Ishikawa (cell line): ENCODE data around the gene TNRC6C.

ENCODE experiments used
- CREB1 ChIP-seq: IDR thresholded peaks from 2 replicates; pipeline ENCODE4 v1.6.1; 2012; ENCODE audit warnings: low read depth
- EP300 ChIP-seq: IDR thresholded peaks from 2 replicates; pipeline ENCODE4 v1.6.1; 2012; ENCODE audit warnings: borderline replicate concordance
- NFIC ChIP-seq: IDR thresholded peaks from 2 replicates; pipeline ENCODE4 v1.6.1; 2012
- TAF1 ChIP-seq: IDR thresholded peaks from 2 replicates; pipeline ENCODE4 v1.6.1; 2012; ENCODE audit warnings: low read depth, mild to moderate bottlenecking
- TCF12 ChIP-seq: IDR thresholded peaks from 2 replicates; pipeline ENCODE4 v1.6.1; 2012; ENCODE audit warnings: low read depth
- TF ChIP-seq, protein P1 (sequence below): IDR thresholded peaks from 2 replicates; pipeline ENCODE4 v1.6.1; 2012; ENCODE audit warnings: low read depth, mild to moderate bottlenecking
- TF ChIP-seq, protein P2 (sequence below): IDR thresholded peaks from 2 replicates; pipeline ENCODE4 v1.6.1; 2012

DNA sequence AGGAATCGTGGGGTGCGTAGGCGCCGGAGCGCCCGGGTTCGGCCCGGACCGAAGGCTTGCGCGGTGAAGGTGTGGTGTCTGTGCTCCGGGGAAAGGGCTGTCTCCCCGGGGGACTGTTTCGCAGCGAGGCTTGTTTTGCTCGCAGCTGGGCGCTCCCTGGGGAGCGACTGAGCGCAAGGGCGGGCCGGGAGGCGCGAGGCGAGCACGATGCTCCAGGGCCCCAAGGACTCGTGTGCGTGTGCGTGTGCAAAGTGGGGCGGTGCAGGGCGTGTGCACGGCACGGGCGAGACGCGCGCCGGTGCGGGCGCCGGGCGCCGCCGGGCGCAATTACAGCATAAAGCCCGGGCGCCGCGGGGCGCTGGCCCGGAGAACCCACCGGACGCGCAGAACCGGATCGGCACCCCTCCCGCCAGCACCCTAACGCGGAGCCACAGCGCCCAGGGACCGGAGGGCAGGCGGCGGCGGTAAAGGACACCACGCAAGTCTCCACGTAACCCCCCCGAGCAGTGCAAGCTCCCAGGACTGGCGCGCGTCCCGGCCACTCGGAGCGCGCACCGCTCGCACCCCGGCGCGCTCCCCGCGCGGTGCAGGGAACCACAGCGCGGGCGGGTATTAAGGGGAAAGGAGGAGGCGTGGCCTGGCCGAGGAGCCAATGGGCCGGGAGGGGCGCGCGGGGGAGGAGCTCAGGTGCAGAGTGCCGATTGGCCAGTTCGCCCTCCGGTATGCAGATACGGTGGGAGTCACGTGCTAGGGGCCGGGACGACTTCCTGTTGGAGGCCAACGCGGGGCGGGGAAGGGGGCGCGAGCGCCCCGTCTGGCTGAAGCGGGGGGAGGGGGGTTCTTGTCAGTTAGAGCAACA, at the start of gene TNRC6C:
- peak; percentile 30 for TF ChIP-seq NFIC
- TF ChIP-seq CREB1, result no peak; the same call in 1 of the 2 replicates
- TF ChIP-seq EP300, result 0 out of 2 replicates have a peak, but pooled peaks have one; percentile 19
- peak; percentile 68; the same call in 1 of the 2 replicates for TF ChIP-seq TCF12
- TF ChIP-seq, protein P1, sequence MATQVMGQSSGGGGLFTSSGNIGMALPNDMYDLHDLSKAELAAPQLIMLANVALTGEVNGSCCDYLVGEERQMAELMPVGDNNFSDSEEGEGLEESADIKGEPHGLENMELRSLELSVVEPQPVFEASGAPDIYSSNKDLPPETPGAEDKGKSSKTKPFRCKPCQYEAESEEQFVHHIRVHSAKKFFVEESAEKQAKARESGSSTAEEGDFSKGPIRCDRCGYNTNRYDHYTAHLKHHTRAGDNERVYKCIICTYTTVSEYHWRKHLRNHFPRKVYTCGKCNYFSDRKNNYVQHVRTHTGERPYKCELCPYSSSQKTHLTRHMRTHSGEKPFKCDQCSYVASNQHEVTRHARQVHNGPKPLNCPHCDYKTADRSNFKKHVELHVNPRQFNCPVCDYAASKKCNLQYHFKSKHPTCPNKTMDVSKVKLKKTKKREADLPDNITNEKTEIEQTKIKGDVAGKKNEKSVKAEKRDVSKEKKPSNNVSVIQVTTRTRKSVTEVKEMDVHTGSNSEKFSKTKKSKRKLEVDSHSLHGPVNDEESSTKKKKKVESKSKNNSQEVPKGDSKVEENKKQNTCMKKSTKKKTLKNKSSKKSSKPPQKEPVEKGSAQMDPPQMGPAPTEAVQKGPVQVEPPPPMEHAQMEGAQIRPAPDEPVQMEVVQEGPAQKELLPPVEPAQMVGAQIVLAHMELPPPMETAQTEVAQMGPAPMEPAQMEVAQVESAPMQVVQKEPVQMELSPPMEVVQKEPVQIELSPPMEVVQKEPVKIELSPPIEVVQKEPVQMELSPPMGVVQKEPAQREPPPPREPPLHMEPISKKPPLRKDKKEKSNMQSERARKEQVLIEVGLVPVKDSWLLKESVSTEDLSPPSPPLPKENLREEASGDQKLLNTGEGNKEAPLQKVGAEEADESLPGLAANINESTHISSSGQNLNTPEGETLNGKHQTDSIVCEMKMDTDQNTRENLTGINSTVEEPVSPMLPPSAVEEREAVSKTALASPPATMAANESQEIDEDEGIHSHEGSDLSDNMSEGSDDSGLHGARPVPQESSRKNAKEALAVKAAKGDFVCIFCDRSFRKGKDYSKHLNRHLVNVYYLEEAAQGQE, result no peak
- TF ChIP-seq, protein P2, sequence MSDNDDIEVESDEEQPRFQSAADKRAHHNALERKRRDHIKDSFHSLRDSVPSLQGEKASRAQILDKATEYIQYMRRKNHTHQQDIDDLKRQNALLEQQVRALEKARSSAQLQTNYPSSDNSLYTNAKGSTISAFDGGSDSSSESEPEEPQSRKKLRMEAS, result peak; percentile 81
- TF ChIP-seq TAF1, result peak; percentile 96
